Measurements from ENCODE around the gene FPGT. TPM values are rescaled to one million over a fixed set of nuclear protein-coding genes. Genes with fewer than 3 reads are reported as not detected.

Gene FPGT
- total and polyA plus RNA-seq, 2 of the 13 experiments (the other 11 are each of a cell fraction or from before 2014, with no cell fraction given), result 4.3 to 9.8 TPM

DNA sequence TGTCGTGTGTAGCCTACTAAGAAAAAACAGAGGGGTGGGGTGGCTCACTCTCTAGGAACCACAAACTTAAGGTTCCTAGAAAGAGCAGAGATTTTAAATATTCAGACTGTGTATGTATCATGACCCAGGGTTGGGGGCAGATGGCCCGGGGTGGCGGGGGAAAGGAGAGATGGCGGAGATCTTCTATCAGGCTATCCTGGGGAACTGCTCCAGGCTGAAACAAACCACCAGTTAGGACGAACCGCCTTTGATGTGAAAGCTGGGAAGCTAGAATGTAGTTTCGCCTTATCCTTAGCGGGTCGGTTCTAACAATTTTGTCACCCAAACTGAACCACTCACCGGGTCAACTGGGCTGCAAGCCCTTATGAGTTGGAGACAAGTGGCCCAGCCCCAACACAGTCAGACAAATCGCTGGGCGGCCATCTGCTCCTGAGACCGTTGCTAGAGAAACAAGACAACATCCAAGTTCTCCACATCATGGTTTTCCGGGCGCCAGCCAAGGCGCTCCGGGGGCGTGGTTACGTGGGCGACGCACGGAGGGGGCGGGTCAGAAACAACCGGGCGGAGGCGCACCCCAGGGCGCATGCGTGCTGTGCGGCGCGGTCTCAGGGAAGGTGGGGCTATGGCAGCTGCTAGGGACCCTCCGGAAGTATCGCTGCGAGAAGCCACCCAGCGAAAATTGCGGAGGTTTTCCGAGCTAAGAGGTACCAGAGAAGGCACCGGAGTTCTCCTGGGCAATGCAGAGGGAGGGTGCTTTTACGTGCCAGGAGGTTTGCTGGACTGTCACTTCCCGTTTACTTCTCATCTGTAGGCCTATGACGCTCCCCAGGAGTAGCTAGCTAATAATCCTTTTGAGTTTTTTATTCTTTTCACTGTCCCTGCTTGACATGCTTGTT is at the start of gene FPGT, which contains the start of gene LRRIQ3 (continued):
- TF ChIP-seq GTF3A (CRISPR knock-in tag; conservative IDR thresholded peaks at IDR 0.05) (no peak), HMG20B (CRISPR knock-in tag; conservative IDR thresholded peaks at IDR 0.05) (no peak), ISL2 (CRISPR knock-in tag; IDR thresholded peaks at IDR 0.05) (peak; percentile 56; the same call in 1 of the 2 replicates), RAD21 (CRISPR knock-in tag; IDR thresholded peaks at IDR 0.05) (no peak), ZNF33B (CRISPR knock-in tag; IDR thresholded peaks at IDR 0.05) (no peak), CBX5 (CRISPR knock-in tag; IDR thresholded peaks at IDR 0.05; ENCODE audit: borderline replicate concordance) (no peak; the same call in 1 of the 2 replicates), FLYWCH1 (CRISPR knock-in tag; IDR thresholded peaks at IDR 0.05) (no peak), SNAPC2 (CRISPR knock-in tag; IDR thresholded peaks at IDR 0.05) (no peak), GATAD2A (CRISPR knock-in tag; IDR thresholded peaks at IDR 0.05) (no peak; the same call in 1 of the 2 replicates), SRSF4 (IDR thresholded peaks at IDR 0.05; ENCODE audit: low read depth, low read length, poor library complexity, severe bottlenecking) (no peak), TEAD3 (CRISPR knock-in tag; optimal IDR thresholded peaks at IDR 0.05; ENCODE audit: borderline replicate concordance) (no peak), KLF15 (CRISPR knock-in tag; IDR thresholded peaks at IDR 0.05; ENCODE audit: borderline replicate concordance) (no peak), PHB2 (IDR thresholded peaks at IDR 0.05; ENCODE audit: partially characterized antibody) (no peak), SP1 (IDR thresholded peaks at IDR 0.05) (no peak), SP1 (CRISPR knock-in tag; IDR thresholded peaks at IDR 0.05) (peak; percentile 75), ZNF598 (CRISPR knock-in tag; IDR thresholded peaks at IDR 0.05; ENCODE audit: borderline replicate concordance) (no peak), HMG20A (CRISPR knock-in tag; IDR thresholded peaks at IDR 0.05; ENCODE audit: borderline replicate concordance) (no peak; the same call in 1 of the 2 replicates), BORCS8-MEF2B (CRISPR knock-in tag; IDR thresholded peaks at IDR 0.05) (no peak)
- TF ChIP-seq, protein P1, sequence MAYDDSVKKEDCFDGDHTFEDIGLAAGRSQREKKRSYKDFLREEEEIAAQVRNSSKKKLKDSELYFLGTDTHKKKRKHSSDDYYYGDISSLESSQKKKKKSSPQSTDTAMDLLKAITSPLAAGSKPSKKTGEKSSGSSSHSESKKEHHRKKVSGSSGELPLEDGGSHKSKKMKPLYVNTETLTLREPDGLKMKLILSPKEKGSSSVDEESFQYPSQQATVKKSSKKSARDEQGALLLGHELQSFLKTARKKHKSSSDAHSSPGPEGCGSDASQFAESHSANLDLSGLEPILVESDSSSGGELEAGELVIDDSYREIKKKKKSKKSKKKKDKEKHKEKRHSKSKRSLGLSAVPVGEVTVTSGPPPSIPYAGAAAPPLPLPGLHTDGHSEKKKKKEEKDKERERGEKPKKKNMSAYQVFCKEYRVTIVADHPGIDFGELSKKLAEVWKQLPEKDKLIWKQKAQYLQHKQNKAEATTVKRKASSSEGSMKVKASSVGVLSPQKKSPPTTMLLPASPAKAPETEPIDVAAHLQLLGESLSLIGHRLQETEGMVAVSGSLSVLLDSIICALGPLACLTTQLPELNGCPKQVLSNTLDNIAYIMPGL (CRISPR knock-in tag; IDR thresholded peaks at IDR 0.05; ENCODE audit: borderline replicate concordance in 1 of 2, low read depth in 1 of 2), result no peak
- TF ChIP-seq, protein P2, sequence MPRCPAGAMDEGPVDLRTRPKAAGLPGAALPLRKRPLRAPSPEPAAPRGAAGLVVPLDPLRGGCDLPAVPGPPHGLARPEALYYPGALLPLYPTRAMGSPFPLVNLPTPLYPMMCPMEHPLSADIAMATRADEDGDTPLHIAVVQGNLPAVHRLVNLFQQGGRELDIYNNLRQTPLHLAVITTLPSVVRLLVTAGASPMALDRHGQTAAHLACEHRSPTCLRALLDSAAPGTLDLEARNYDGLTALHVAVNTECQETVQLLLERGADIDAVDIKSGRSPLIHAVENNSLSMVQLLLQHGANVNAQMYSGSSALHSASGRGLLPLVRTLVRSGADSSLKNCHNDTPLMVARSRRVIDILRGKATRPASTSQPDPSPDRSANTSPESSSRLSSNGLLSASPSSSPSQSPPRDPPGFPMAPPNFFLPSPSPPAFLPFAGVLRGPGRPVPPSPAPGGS (CRISPR knock-in tag; IDR thresholded peaks at IDR 0.05), result no peak
- TF ChIP-seq, protein P3, sequence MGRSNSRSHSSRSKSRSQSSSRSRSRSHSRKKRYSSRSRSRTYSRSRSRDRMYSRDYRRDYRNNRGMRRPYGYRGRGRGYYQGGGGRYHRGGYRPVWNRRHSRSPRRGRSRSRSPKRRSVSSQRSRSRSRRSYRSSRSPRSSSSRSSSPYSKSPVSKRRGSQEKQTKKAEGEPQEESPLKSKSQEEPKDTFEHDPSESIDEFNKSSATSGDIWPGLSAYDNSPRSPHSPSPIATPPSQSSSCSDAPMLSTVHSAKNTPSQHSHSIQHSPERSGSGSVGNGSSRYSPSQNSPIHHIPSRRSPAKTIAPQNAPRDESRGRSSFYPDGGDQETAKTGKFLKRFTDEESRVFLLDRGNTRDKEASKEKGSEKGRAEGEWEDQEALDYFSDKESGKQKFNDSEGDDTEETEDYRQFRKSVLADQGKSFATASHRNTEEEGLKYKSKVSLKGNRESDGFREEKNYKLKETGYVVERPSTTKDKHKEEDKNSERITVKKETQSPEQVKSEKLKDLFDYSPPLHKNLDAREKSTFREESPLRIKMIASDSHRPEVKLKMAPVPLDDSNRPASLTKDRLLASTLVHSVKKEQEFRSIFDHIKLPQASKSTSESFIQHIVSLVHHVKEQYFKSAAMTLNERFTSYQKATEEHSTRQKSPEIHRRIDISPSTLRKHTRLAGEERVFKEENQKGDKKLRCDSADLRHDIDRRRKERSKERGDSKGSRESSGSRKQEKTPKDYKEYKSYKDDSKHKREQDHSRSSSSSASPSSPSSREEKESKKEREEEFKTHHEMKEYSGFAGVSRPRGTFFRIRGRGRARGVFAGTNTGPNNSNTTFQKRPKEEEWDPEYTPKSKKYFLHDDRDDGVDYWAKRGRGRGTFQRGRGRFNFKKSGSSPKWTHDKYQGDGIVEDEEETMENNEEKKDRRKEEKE (IDR thresholded peaks at IDR 0.05), result no peak
- TF ChIP-seq, protein P4, sequence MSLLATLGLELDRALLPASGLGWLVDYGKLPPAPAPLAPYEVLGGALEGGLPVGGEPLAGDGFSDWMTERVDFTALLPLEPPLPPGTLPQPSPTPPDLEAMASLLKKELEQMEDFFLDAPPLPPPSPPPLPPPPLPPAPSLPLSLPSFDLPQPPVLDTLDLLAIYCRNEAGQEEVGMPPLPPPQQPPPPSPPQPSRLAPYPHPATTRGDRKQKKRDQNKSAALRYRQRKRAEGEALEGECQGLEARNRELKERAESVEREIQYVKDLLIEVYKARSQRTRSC (CRISPR knock-in tag; IDR thresholded peaks at IDR 0.05; ENCODE audit: low read depth), result no peak
- TF ChIP-seq, protein P5, sequence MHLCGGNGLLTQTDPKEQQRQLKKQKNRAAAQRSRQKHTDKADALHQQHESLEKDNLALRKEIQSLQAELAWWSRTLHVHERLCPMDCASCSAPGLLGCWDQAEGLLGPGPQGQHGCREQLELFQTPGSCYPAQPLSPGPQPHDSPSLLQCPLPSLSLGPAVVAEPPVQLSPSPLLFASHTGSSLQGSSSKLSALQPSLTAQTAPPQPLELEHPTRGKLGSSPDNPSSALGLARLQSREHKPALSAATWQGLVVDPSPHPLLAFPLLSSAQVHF (CRISPR knock-in tag; IDR thresholded peaks at IDR 0.05), result no peak
